HEK293T (cell line): ENCODE measurements around the gene MLF2.

Source experiments
- CTCF ChIA-PET: fragments of 350-600 bp; formaldehyde crosslinking; extraction: SDS; loops from one replicate; lab custom pipeline; 2021; ENCODE audit warnings: antibody characterized with exemption, inconsistent platforms; lab: Yijun Ruan, JAX
- POLR2A ChIA-PET: fragments of 350-600 bp; formaldehyde crosslinking; extraction: SDS; loops from one replicate; lab custom pipeline; 2020; ENCODE audit warnings: antibody characterized with exemption, inconsistent platforms; lab: Yijun Ruan, JAX
- DNase-seq: peaks from one replicate; pipeline ENCODE4 v3.0.0; 2012; ENCODE audit warnings: mixed read lengths; ENCODE audit errors: extremely low spot score
- ARNT ChIP-seq: fragments of 450-650 bp; IDR thresholded peaks from 2 replicates; pipeline ENCODE4 v1.6.1; 2017; ENCODE audit warnings: mild to moderate bottlenecking
- BHLHE40 ChIP-seq: fragments of 450-650 bp; IDR thresholded peaks from 2 replicates; pipeline ENCODE4 v1.6.1; 2016; ENCODE audit warnings: mild to moderate bottlenecking, moderate library complexity, borderline replicate concordance
- CTBP1 ChIP-seq: fragments of 450-650 bp; IDR thresholded peaks from 2 replicates; pipeline ENCODE4 v1.6.1; 2016; ENCODE audit warnings: borderline replicate concordance
- ELF4 ChIP-seq: fragments of 450-650 bp; IDR thresholded peaks from 2 replicates; pipeline ENCODE4 v1.6.1; 2017; ENCODE audit warnings: antibody characterized with exemption
- FOXA1 ChIP-seq: fragments of 450-650 bp; IDR thresholded peaks from 2 replicates; pipeline ENCODE4 v1.6.1; 2016; ENCODE audit warnings: mild to moderate bottlenecking
- FOXK2 ChIP-seq: fragments of 450-650 bp; IDR thresholded peaks from 2 replicates; pipeline ENCODE4 v1.6.1; 2016; ENCODE audit warnings: mild to moderate bottlenecking
- FOXM1 ChIP-seq: fragments of 450-650 bp; IDR thresholded peaks from 2 replicates; pipeline ENCODE4 v1.6.1; 2017; ENCODE audit warnings: mild to moderate bottlenecking, borderline replicate concordance
- HDGF ChIP-seq: fragments of 450-650 bp; IDR thresholded peaks from 2 replicates; pipeline ENCODE4 v1.6.1; 2017; ENCODE audit warnings: antibody characterized with exemption, borderline replicate concordance
- L3MBTL2 ChIP-seq: fragments of 450-650 bp; conservative IDR thresholded peaks from 2 replicates; pipeline ENCODE4 v1.6.1; 2016; ENCODE audit warnings: mild to moderate bottlenecking
- LEF1 ChIP-seq: fragments of 450-650 bp; IDR thresholded peaks from 2 replicates; pipeline ENCODE4 v1.6.1; 2017; ENCODE audit warnings: mild to moderate bottlenecking, borderline replicate concordance
- NFRKB ChIP-seq: fragments of 450-650 bp; IDR thresholded peaks from 2 replicates; pipeline ENCODE4 v1.6.1; 2016; ENCODE audit warnings: mild to moderate bottlenecking, moderate library complexity
- PKNOX1 ChIP-seq: fragments of 450-650 bp; IDR thresholded peaks from 2 replicates; pipeline ENCODE4 v1.6.1; 2016
- SP1 ChIP-seq: fragments of 450-650 bp; IDR thresholded peaks from 2 replicates; pipeline ENCODE4 v1.6.1; 2017
- SUZ12 ChIP-seq: fragments of 450-650 bp; IDR thresholded peaks from 2 replicates; pipeline ENCODE4 v1.6.1; 2016; ENCODE audit warnings: mild to moderate bottlenecking
- TARDBP ChIP-seq: fragments of 450-650 bp; IDR thresholded peaks from 2 replicates; pipeline ENCODE4 v1.6.1; 2016
- ZNF384 ChIP-seq: fragments of 450-650 bp; IDR thresholded peaks from 2 replicates; pipeline ENCODE4 v1.6.1; 2016

The MLF2 gene

GRCh38 chr12:6753772-6754356 lies 923 bp upstream of the MLF2 start:
- no peak for DNase-seq
- POLR2A ChIA-PET = interaction anchor here (0.9 to 6.1 kb wide), 38 partner anchors 8 to 283 kb away, joined by 3 to 148 read pairs (median 8); partner anchors contain the start of genes C12orf57, CD4, CDCA3 and COPS7A
- CTCF ChIA-PET = interaction anchor here (0.6 to 4.7 kb wide), 23 partner anchors 8 to 271 kb away, joined by 3 to 38 read pairs (median 5); partner anchors contain the start of genes CDCA3, GPR162, LAG3 and PTMS
- TF ChIP-seq FOXA1 (no peak), ARNT (no peak), NFRKB (no peak), PKNOX1 (no peak), HDGF (no peak), FOXM1 (no peak), BHLHE40 (no peak), ZNF384 (no peak)

GRCh38 chr12:6752167-6752920 lies 597 bp downstream of the MLF2 start:
- CTCF ChIA-PET = interaction anchor here (0.6 to 4.7 kb wide), 25 partner anchors 9 to 181 kb away, joined by 3 to 38 read pairs (median 5); partner anchors contain the start of genes CDCA3, COPS7A, LAG3 and PTMS
- DNase-seq = peak; percentile 55
- TF ChIP-seq FOXK2 = no peak
- no peak for TF ChIP-seq ARNT
- no peak for TF ChIP-seq LEF1
- no peak for TF ChIP-seq CTBP1
- TF ChIP-seq PKNOX1 = no peak
- TF ChIP-seq TARDBP = no peak
- TF ChIP-seq NFRKB = no peak
- no peak for TF ChIP-seq SUZ12
- no peak for TF ChIP-seq HDGF
- TF ChIP-seq ELF4 = no peak
- no peak for TF ChIP-seq BHLHE40
- TF ChIP-seq ZNF384 = no peak
- no peak for TF ChIP-seq FOXA1
- TF ChIP-seq SP1 = no peak
- no peak for TF ChIP-seq FOXM1
- no peak for TF ChIP-seq L3MBTL2
- POLR2A ChIA-PET = interaction anchor here (0.8 to 6.1 kb wide), 47 partner anchors 8 to 282 kb away, joined by 3 to 148 read pairs (median 7); partner anchors contain the start of genes CD4, CDCA3, COPS7A and GPR162

GRCh38 chr12:6751767-6752166 lies 1.2 kb downstream of the MLF2 start:
- DNase-seq = no peak
- ChIA-PET POLR2A (interaction anchor here (0.8 to 6.1 kb wide), 28 partner anchors 11 to 281 kb away, joined by 3 to 148 read pairs (median 12); partner anchors contain the start of genes CD4, CDCA3, COPS7A and GPR162), CTCF (interaction anchor here (0.6 to 4.7 kb wide), 11 partner anchors 12 to 151 kb away, joined by 3 to 38 read pairs (median 5); partner anchors contain the start of genes COPS7A and PTMS)
- no peak for TF ChIP-seq FOXA1
- no peak for TF ChIP-seq SP1
- TF ChIP-seq FOXK2 = no peak
- TF ChIP-seq ZNF384 = no peak
- no peak for TF ChIP-seq ARNT
- no peak for TF ChIP-seq NFRKB
- no peak for TF ChIP-seq LEF1
- no peak for TF ChIP-seq HDGF
- no peak for TF ChIP-seq BHLHE40
- TF ChIP-seq L3MBTL2 = no peak
- no peak for TF ChIP-seq CTBP1
- no peak for TF ChIP-seq FOXM1
- TF ChIP-seq ELF4 = no peak
- TF ChIP-seq TARDBP = no peak

GRCh38 chr12:6750506-6750905 lies 2.4 kb downstream of the MLF2 start:
- ChIA-PET CTCF (no interaction called here), POLR2A (interaction anchor here (4.5 to 6.1 kb wide), 2 partner anchors 17 to 102 kb away, joined by 51 to 148 read pairs; partner anchors contain the start of genes CDCA3, PTMS and USP5)
- DNase-seq = no peak
- no peak for TF ChIP-seq BHLHE40
- no peak for TF ChIP-seq SUZ12
- TF ChIP-seq L3MBTL2 = no peak
- TF ChIP-seq FOXK2 = no peak
- no peak for TF ChIP-seq LEF1
- no peak for TF ChIP-seq CTBP1
- no peak for TF ChIP-seq SP1
- no peak for TF ChIP-seq FOXA1
- TF ChIP-seq ZNF384 = no peak
- TF ChIP-seq NFRKB = no peak
- no peak for TF ChIP-seq ELF4
- TF ChIP-seq PKNOX1 = no peak
- no peak for TF ChIP-seq FOXM1
- TF ChIP-seq ARNT = no peak

GRCh38 chr12:6748761-6749160 lies 4.2 kb downstream of the MLF2 start:
- TF ChIP-seq FOXK2 (no peak), PKNOX1 (no peak), TARDBP (no peak), BHLHE40 (no peak), CTBP1 (no peak), SP1 (no peak), ARNT (no peak), L3MBTL2 (no peak), ZNF384 (no peak), SUZ12 (no peak), ELF4 (no peak), HDGF (no peak), LEF1 (no peak), NFRKB (no peak), FOXM1 (no peak)
- DNase-seq = no peak
- POLR2A ChIA-PET = no interaction called here
- CTCF ChIA-PET = interaction anchor here (0.9 kb wide), 1 partner anchor 76 kb away, joined by 4 read pairs; no protein-coding TSS in a partner anchor
